Subcutaneous adipose tissue (tissue), 4 donors: ENCODE measurements around the gene SCMH1. TPM values are rescaled to one million over a fixed set of nuclear protein-coding genes. Genes with fewer than 3 reads are reported as not detected.

Experiments
- CTCF ChIP-seq: fragments of 450-650 bp; IDR thresholded peaks from one replicate; pipeline ENCODE4 v1.5.1; 2016; ENCODE audit warnings: low read depth, mild to moderate bottlenecking, control low read depth, antibody characterized with exemption, moderate library complexity
- total RNA-seq, 4 donors: library from RNA; depleted of rRNA; stranded (reverse); fragments of >200 nt; gene quantifications; one replicate each; pipeline ENCODE4 v1.1.0, GENCODE V29; 2016

The SCMH1 gene
- total RNA-seq, 4 donors from 2014 or later = 27.7 to 47.3 (median 46.1) TPM

- no peak for TF ChIP-seq CTCF
These were observed 258.0 kb downstream of the SCMH1 start for GRCh38 chr1:40984066-40984465.

GRCh38 chr1:40983286-40983685 is 258.8 kb downstream of the SCMH1 start:
- no peak for TF ChIP-seq CTCF

GRCh38 chr1:40982721-40983120 is 259.4 kb downstream of the SCMH1 start:
- no peak for TF ChIP-seq CTCF

- TF ChIP-seq CTCF = no peak
These were observed 260.2 kb downstream of the SCMH1 start for GRCh38 chr1:40981691-40982448.

- no peak for TF ChIP-seq CTCF
These were observed 261.5 kb downstream of the SCMH1 start for GRCh38 chr1:40980453-40981121.

- no peak for TF ChIP-seq CTCF
These were observed 262.0 kb downstream of the SCMH1 start for GRCh38 chr1:40980068-40980452.

GRCh38 chr1:40979241-40980067 is 262.7 kb downstream of the SCMH1 start, which contains the start of gene CTPS1:
Gene CTPS1, plus strand, starts transcription at chr1:40979696. Its CDS starts 3,595 bp downstream, at chr1:40983291.
- TF ChIP-seq CTCF = no peak
